Astrocyte of the spinal cord (primary cell): ENCODE data around the gene GJA8.
"Not testable (repeated sequence)": the region's sequence is repeated elsewhere in the genome, so short reads cannot be mapped to it uniquely, and the experiment has no call there.

ENCODE experiments used
- DNase-seq: peaks from one replicate; pipeline ENCODE4 v3.0.0; 2011; ENCODE audit warnings: low read depth, low spot score
- H3K4me3 ChIP-seq: 2 replicates; pipeline ENCODE4 v1.5.1; 2011; ENCODE audit warnings: low read depth, mild to moderate bottlenecking, low read length, moderate library complexity
- in situ Hi-C: cut with HindIII; loops from 2 replicates; pipeline ENCODE4 v1.10.0; 2017; ENCODE audit warnings: low sequenced_read_pairs

Gene GJA8

GRCh38 chr1:147928236-147929132, 25.9 kb downstream of the GJA8 start, which contains the start of gene GPR89B:
Gene GPR89B (plus strand): TSS chr1:147928420. CDS start chr1:147928537, 117 bp downstream.
- H3K4me3 ChIP-seq, result peak within 1 kb of the TSS; percentile 73
- in situ Hi-C loops, result not testable (repeated sequence)
- peak; percentile 87 for DNase-seq

- H3K4me3 ChIP-seq, in situ Hi-C loops, DNase-seq: not testable (repeated sequence)
Observed at GRCh38 chr1:147931137-147931536, 28.5 kb downstream of the GJA8 start.

DNA sequence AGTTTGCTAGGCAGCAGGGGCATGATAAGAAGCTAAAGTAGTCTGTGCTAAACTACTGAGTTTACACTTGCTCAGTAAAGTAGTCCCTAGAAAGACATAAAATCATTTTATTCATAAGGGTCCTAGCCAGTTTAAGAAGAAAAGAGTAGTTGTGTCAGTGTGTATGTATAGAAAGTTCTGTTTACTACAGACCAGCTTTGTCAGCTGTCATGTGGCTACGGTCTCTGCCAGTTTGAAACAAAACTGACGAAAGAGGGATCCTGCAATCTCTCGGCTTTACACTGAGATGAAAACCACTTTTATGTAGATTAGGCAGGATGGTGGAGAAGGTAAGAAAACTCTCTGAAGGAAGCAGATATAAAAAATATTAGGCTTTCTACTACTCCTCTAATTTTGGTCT, 32.7 kb downstream of the GJA8 start:
- in situ Hi-C loops, DNase-seq, H3K4me3 ChIP-seq: not testable (repeated sequence)

GRCh38 chr1:147940456-147940855, 37.9 kb downstream of the GJA8 start:
- DNase-seq, H3K4me3 ChIP-seq, in situ Hi-C loops: not testable (repeated sequence)

GRCh38 chr1:147942563-147942962, 40.0 kb downstream of the GJA8 start:
- DNase-seq, in situ Hi-C loops, H3K4me3 ChIP-seq: not testable (repeated sequence)

GRCh38 chr1:147949517-147949916, 46.9 kb downstream of the GJA8 start:
- DNase-seq, in situ Hi-C loops, H3K4me3 ChIP-seq: not testable (repeated sequence)
